HEK293T (cell line): Measurements from ENCODE around the gene RANBP2.

ENCODE experiments used
- CTBP1 ChIP-seq: fragments of 450-650 bp; IDR thresholded peaks from 2 replicates; pipeline ENCODE4 v1.6.1; 2016; ENCODE audit warnings: borderline replicate concordance
- ELF4 ChIP-seq: fragments of 450-650 bp; IDR thresholded peaks from 2 replicates; pipeline ENCODE4 v1.6.1; 2017; ENCODE audit warnings: antibody characterized with exemption
- FOXA1 ChIP-seq: fragments of 450-650 bp; IDR thresholded peaks from 2 replicates; pipeline ENCODE4 v1.6.1; 2016; ENCODE audit warnings: mild to moderate bottlenecking
- FOXK2 ChIP-seq: fragments of 450-650 bp; IDR thresholded peaks from 2 replicates; pipeline ENCODE4 v1.6.1; 2016; ENCODE audit warnings: mild to moderate bottlenecking
- FOXM1 ChIP-seq: fragments of 450-650 bp; IDR thresholded peaks from 2 replicates; pipeline ENCODE4 v1.6.1; 2017; ENCODE audit warnings: mild to moderate bottlenecking, borderline replicate concordance
- HDGF ChIP-seq: fragments of 450-650 bp; IDR thresholded peaks from 2 replicates; pipeline ENCODE4 v1.6.1; 2017; ENCODE audit warnings: antibody characterized with exemption, borderline replicate concordance
- PKNOX1 ChIP-seq: fragments of 450-650 bp; IDR thresholded peaks from 2 replicates; pipeline ENCODE4 v1.6.1; 2016
- SP1 ChIP-seq: fragments of 450-650 bp; IDR thresholded peaks from 2 replicates; pipeline ENCODE4 v1.6.1; 2017
- TARDBP ChIP-seq: fragments of 450-650 bp; IDR thresholded peaks from 2 replicates; pipeline ENCODE4 v1.6.1; 2016
- ZNF384 ChIP-seq: fragments of 450-650 bp; IDR thresholded peaks from 2 replicates; pipeline ENCODE4 v1.6.1; 2016

DNA sequence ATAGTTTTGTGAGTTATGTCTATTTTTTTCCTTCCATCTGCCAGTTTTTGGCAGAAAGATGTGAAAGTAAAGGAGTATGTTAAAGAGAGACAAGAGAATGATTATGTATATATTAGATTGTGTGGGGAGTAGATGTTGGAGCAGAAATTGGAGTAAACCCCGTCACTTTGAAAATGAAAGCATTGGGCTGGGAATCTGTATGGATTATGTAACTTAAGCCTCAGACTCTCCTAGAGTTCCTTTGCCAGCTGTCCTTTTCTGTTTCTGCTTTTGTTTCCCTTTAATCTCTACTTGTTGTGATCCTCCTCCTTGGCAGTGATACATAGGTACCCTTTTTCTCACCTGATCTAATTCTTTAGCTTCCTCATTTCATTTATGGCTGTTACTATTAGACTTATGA, 86.5 kb downstream of the RANBP2 start:
- TF ChIP-seq FOXK2 (no peak), ZNF384 (no peak), CTBP1 (no peak), ELF4 (no peak), HDGF (no peak), PKNOX1 (no peak), SP1 (no peak), TARDBP (no peak), FOXA1 (no peak), FOXM1 (no peak)
